GM12865 (cell line): ENCODE data around the gene SCN11A.

Experiments
- DNase-seq: peaks from one replicate; pipeline ENCODE4 v3.0.0; 2010; ENCODE audit warnings: low read depth
- H3K4me3 ChIP-seq: 2 replicates; pipeline ENCODE4 v1.5.1; 2011; ENCODE audit warnings: mild to moderate bottlenecking, low read depth, low read length, control low read depth
- CTCF ChIP-seq: IDR thresholded peaks from 2 replicates; pipeline ENCODE4 v1.5.1; 2011; ENCODE audit warnings: low read length, control low read depth, low read depth, inconsistent platforms; ENCODE audit not compliant: insufficient read depth; ENCODE audit errors: missing control alignments

The SCN11A gene

DNA sequence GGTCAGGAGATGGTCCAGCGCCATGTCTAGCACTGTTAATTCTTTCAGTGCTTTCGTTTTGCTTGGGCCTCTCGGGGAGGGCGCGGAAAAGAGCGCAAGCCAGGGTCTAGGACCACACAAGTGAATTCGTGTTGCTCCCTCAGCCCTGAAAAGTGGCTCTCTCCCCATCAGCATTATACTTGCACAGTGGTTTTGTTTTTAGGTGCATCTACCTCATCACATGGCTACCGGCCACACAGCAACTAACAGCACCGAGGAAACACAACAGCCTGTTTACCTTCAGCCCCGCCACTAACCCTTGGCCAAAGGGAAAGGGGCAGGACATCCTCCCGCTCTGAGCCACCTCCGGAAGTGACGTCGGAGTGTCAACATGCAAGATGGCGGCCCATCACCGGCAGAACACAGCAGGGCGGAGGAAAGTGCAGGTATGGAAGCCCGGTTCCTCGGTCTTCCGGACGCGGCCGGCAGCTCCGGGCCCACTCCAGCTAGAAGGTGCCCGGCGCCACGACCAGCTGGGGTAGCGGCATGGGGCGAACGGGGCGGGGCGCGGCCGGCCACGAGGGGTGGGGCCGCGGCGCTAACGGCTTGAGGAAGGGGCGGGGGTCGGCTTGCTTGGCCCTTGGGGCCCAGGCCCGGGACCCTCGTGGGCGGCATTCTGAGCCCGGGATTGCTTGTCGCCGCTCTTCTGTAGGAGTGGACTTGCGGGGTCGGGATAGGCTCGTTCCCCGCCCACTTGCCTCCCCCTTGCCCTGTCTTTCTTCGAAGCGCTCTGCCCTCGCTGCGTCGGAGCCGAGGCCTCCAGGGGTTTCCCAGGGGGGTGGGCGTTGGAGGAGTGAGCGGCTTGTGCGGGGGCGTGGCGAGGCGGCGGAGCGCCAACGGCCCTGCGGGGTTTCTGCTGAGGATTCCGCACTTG is at the start of gene SCN11A, which contains the start of gene WDR48:
SCN11A (minus strand) TSS at position 296 of the 913 bp plus-strand sequence. CDS start 101,582 bp downstream, outside the sequence.
WDR48 (plus strand) TSS at position 368 of the 913 bp plus-strand sequence; CDS start at position 378, 10 bp downstream.
- TF ChIP-seq CTCF, result no peak
- peak; percentile 95 for DNase-seq
- peak within 1 kb of the TSS; percentile 83 for H3K4me3 ChIP-seq

DNA sequence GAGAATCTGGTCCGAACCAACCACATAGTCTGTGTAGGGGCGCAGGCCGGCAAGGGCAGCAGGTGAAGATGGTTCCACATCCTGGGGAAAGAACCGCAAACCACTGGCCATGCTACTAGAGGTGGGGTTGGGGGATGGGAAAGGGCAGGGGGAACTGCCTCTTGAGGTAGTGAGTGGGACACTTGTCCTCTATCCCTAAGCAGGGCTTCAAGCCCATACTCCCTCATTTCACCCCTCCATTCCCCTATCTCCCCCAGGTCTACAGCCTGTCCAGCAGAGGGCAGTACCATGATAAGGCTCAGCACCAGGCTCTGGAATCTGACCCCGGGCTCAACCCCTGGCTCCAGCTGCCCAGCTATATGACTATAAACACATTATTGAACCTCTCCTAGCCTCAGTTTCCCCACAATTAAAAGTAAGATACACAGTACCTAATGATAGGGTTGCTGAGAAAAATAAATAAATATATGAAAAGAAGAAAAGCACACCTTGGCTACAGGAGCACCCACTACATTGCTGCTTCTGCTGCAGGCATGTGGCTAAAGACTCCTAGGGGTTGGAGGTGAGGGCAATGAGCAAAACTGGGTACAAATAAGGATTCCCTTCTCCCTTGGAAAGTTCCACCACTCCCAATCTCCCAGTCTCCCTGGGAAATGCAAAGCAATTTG is 49.4 kb upstream of the SCN11A start:
- TF ChIP-seq CTCF, result peak; percentile 81
- H3K4me3 ChIP-seq, result no peak overlapping the region
- peak; percentile 70 for DNase-seq

DNA sequence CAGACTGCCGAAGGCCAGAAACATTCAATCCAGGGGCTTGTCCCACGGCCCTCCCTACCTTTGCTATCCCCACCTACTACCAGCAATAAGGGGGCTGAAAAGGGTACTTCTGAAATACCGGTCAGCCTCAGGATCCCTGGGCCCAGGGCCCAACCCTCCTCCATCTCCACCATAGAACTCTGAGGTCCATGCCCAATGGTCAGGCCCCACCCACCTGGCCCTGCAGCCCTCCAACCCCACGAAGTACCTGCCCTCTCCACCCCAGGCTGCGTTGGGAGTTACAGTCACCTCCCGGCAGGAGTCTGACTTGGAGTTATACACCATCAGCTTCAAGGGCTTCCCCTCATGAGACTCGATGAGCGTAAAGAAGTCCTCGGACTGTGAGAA is 48.7 kb upstream of the SCN11A start:
- DNase-seq, result no peak
- no peak for TF ChIP-seq CTCF

GRCh38 chr3:39099738-39100499 is 48.2 kb upstream of the SCN11A start:
- H3K4me3 ChIP-seq, result no peak overlapping the region
- no peak for DNase-seq
- no peak for TF ChIP-seq CTCF

More for the DNA sequence above, 48.7 kb upstream of the SCN11A start:
- H3K4me3 ChIP-seq, result no peak overlapping the region

DNA sequence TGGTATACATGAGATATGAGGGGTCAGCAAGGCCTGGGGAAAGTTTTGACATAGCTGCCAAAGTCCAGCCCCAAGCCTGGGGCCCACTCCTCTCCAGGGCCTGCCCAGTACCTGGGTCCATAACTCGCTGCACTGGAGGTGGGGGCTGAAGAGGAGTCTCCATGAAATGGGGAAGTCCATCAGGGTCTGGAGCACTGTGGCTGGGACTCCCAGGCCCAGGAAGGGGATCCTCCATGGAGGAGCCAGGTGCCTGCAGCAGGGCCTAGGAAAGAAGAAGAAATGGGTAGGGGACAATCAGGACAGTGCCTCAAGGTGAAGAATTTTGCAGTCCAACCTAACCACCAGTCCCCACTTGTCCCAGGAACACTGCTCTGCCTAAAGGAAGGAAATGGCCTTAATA is 47.5 kb upstream of the SCN11A start:
- TF ChIP-seq CTCF, result no peak
- H3K4me3 ChIP-seq, result no peak overlapping the region
- DNase-seq, result no peak

DNA sequence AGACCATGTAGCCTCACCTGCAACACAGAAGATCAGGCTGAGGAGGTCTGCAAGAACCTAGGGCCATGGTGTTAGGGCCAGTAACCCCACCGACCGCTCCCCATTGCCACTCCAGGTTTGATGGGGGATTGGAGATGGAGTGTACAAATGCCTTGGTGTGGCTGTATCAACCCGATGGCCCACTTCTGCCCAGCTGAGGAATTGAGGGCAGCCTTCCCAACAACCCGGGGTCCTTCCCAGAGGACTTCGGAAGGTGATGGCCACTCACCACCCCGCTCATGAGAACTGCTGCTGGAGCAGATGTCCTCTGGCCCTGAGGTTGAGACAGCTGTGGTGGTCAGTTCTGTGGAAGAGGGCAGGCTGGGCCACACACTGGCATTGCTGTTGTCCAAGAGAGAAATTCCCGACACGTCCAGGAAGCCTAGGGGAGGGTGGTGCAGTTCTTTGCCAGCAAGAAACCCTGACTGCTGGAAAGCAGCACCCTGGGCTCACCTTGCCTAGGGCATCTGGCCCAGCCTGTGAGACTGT is 46.8 kb upstream of the SCN11A start:
- H3K4me3 ChIP-seq, result no peak overlapping the region
- no peak for TF ChIP-seq CTCF
- no peak for DNase-seq
